Activated CD4-positive, alpha-beta memory T cell treated with anti-CD3 and anti-CD28 coated beads for 36 hours (primary cell): ENCODE data around the gene OTOS. TPM values are rescaled to one million over a fixed set of nuclear protein-coding genes. Genes with fewer than 3 reads are reported as not detected.

Source experiments
- CTCF ChIA-PET: fragments of 350-600 bp; sonication (Branson Sonifier 250); formaldehyde crosslinking; loops from one replicate; lab custom pipeline; 2021; ENCODE audit warnings: antibody characterized with exemption, inconsistent platforms; lab: Charles Lee
- POLR2A ChIA-PET: fragments of 350-600 bp; sonication (Branson Sonifier 250); formaldehyde crosslinking; loops from one replicate; lab custom pipeline; 2021; ENCODE audit warnings: antibody characterized with exemption; lab: Charles Lee
- DNase-seq: peaks from one replicate; pipeline ENCODE4 v3.0.0-alpha.2; 2020
- H3K27ac Mint-ChIP-seq: one replicate; pipeline ENCODE4 v1.8.0; 2021; ENCODE audit warnings: mixed read lengths
- H3K27me3 Mint-ChIP-seq: one replicate; pipeline ENCODE4 v1.8.0; 2021; ENCODE audit warnings: mixed read lengths
- H3K36me3 Mint-ChIP-seq: one replicate; pipeline ENCODE4 v1.8.0; 2021; ENCODE audit warnings: mixed read lengths
- H3K4me1 Mint-ChIP-seq: one replicate; pipeline ENCODE4 v1.8.0; 2021; ENCODE audit warnings: low read depth, mixed read lengths
- H3K4me3 Mint-ChIP-seq: one replicate; pipeline ENCODE4 v1.8.0; 2021; ENCODE audit warnings: mild to moderate bottlenecking, mixed read lengths
- H3K9me3 Mint-ChIP-seq: one replicate; pipeline ENCODE4 v1.8.0; 2021; ENCODE audit warnings: mixed read lengths
- intact Hi-C: fragments of 100-400 bp; cut with micrococcal nuclease; formaldehyde crosslinking; loops from one replicate; pipeline ENCODE4 v1.15.1; 2023
- total RNA-seq, 2 experiments: library from RNA; stranded (reverse); gene quantifications; one replicate each; pipeline ENCODE4 v1.2.3, GENCODE V29; 2021

The OTOS gene
- total RNA-seq, 2 experiments from 2014 or later, result not detected

DNA sequence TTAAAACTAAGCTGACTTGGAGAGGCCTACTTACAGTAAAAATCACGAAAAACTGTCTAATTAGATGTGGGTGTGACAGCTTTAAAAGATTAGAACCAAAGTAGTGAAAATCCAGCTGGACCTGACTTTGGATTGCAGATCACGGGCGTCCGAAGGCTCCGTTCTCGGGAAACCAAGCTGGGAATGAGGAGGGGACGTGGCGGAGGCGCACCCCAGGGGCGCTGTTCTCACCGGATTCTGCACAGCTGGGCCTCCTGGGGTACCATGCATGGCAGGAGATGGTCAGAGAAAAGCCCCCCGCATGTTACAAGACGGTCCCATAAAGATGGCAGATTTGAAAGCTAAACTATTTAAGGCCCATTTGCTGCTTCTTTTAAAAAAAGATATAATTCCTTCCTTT is 5.0 kb upstream of the OTOS start:
- intact Hi-C loops, result no loop called here

DNA sequence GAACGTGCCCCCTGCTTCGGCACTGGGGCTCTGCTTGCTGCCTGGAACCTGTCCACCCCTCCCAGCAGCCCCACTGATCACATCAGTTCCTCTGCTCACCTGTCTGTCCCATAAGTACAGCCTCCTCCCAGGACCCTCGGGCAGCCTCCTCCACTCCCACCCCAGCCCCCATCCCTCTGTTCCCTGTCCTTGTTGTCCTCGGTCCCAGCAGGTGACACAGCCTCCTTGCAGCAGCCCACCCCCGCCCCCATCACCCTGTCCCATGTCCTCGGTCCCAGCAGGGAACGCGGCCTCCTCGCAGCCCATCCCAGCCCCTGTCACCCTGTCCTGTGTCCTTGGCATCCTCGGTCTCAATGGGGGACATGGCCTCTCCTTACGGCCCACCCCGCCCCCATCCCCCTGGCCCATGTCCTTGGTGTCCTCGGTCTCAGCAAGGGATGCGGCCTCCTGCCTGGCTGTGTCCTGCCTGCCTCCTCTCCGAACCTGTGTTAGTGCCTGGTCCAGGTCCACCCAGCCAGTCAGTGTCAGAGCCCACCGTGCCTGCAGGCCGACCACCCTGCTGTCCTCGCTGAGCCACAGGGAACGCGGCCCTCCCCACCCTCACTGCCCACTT is 4.3 kb upstream of the OTOS start:
- Mint-ChIP-seq H3K4me1 (no peaks in the 10 kb centered on the region), H3K9me3 (peaks cover 5% of the 10 kb centered on the region), H3K36me3 (no peaks in the 10 kb centered on the region), H3K27ac (no peak overlapping the region), H3K4me3 (no peak overlapping the region), H3K27me3 (peaks cover 5% of the 10 kb centered on the region)
- DNase-seq, result no peak
- ChIA-PET POLR2A (no interaction called here), CTCF (interaction anchor here (0.8 to 9.5 kb wide), 9 partner anchors 30 to 123 kb away, joined by 3 to 172 read pairs (median 6); no protein-coding TSS in a partner anchor)
- intact Hi-C loops, result no loop called here

More for the DNA sequence above, 5.0 kb upstream of the OTOS start:
- Mint-ChIP-seq H3K27me3 (peaks cover 7% of the 10 kb centered on the region), H3K4me1 (no peaks in the 10 kb centered on the region), H3K9me3 (peaks cover 5% of the 10 kb centered on the region), H3K4me3 (no peak overlapping the region), H3K27ac (no peak overlapping the region), H3K36me3 (no peaks in the 10 kb centered on the region)
- POLR2A ChIA-PET, result no interaction called here
- no peak for DNase-seq
- CTCF ChIA-PET, result interaction anchor here (1.2 to 9.5 kb wide), 4 partner anchors 80 to 123 kb away, joined by 6 to 172 read pairs (median 16); no protein-coding TSS in a partner anchor

DNA sequence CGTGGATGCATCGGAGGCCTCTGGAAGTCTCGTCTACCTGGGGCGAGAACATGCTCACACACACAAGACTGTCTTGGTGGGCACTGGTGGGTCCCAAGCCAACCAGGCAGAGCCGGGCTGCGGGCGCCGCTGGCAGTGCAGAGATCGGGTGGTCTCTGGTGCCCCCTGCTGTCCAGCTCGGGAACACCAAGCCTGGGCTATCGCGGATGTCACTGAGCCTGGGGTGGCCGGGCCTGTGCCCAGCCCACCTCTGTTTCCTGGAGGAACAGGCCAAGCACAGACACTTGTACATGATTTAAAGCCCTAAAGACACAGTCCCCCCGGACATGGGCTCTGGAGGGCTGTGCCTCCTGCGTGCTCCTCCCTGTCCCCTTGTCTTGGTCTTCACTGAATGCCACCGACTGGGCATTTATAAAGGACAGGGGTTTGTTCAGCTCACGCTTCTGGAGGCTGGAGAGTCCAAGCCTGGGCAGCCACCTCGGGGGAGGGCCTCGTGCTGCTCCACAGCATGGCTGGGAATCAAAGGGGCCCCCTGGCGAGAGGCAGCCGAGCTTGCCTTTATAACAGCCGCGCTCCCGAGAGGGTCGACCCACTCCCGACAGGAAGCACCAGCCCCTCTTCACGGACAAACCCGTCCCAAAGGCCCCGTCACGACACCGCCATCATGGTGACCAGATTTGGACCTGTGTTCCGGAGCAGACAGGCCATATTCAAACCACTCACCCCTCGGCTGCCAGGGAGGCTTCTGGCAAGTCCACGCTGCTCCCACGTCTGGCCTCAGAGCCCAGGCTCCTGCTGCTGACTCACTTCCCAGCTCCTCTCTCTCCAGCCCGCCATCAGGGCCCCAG is 3.6 kb upstream of the OTOS start:
- Mint-ChIP-seq H3K9me3 (peaks cover 5% of the 10 kb centered on the region), H3K4me1 (no peaks in the 10 kb centered on the region), H3K36me3 (no peaks in the 10 kb centered on the region), H3K27me3 (peaks cover 5% of the 10 kb centered on the region), H3K27ac (no peak overlapping the region), H3K4me3 (no peak overlapping the region)
- intact Hi-C loops, result loop anchor here (1.0 to 2.0 kb wide), 2 partner anchors 83 to 209 kb away; no protein-coding TSS in a partner anchor
- POLR2A ChIA-PET, result no interaction called here
- CTCF ChIA-PET, result interaction anchor here (0.6 to 9.5 kb wide), 19 partner anchors 8 to 257 kb away, joined by 3 to 172 read pairs (median 4); partner anchors contain the start of gene OR6B3
- DNase-seq, result peak; percentile 84

DNA sequence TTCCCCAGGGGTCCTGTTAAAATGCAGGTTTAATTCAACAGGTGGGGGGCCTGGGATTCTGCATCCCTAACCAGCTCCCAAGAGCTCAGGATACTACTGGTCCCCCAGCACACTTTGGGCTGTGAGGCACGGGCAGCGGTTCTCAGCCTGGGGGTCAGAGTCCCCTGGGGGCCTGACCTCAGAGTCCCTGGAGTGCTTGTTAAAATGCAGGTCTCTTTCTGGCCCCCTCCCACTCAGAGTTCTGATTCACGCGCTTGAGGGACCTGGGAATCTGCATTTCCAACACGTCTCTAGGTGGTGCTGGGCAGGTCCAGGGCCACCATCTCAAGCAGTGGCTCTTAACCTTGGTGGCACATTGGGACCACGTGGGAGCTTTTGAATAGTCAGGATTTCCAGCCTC is 2.8 kb upstream of the OTOS start:
- DNase-seq, result no peak
- Mint-ChIP-seq H3K27me3 (peaks cover 5% of the 10 kb centered on the region), H3K4me1 (no peaks in the 10 kb centered on the region), H3K27ac (no peak overlapping the region), H3K9me3 (peaks cover 5% of the 10 kb centered on the region), H3K4me3 (no peak overlapping the region), H3K36me3 (no peaks in the 10 kb centered on the region)
- ChIA-PET CTCF (interaction anchor here (0.6 to 9.5 kb wide), 15 partner anchors 9 to 1054 kb away, joined by 3 to 172 read pairs (median 3); partner anchors contain the start of gene OR6B3), POLR2A (no interaction called here)
- intact Hi-C loops, result loop anchor here (1.0 to 2.0 kb wide), 2 partner anchors 82 to 208 kb away; no protein-coding TSS in a partner anchor

DNA sequence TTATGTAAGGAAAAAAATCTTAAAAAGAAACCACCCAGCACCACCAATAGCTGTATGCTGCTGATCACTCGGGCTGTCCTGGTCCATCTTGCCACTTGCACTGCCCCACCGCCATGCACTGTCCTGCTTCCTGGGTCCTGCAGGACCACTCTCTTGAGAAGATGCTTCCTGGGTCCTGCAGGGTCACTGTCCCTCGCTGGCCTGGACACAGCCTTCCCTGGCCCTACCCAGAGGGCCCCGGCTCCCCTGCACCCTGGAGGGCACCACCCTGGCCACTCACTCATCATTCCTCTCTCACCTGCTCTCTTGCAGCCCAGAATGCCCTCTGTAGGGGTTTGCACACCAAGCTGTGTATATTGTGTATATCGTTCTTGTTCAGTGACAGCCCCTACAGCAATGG is 2.4 kb upstream of the OTOS start:
- Mint-ChIP-seq H3K27ac (no peak overlapping the region), H3K4me1 (no peaks in the 10 kb centered on the region), H3K27me3 (peaks cover 5% of the 10 kb centered on the region), H3K4me3 (no peak overlapping the region), H3K36me3 (no peaks in the 10 kb centered on the region), H3K9me3 (peaks cover 5% of the 10 kb centered on the region)
- no peak for DNase-seq
- ChIA-PET CTCF (interaction anchor here (0.6 to 9.5 kb wide), 13 partner anchors 14 to 1053 kb away, joined by 3 to 172 read pairs (median 4); partner anchors contain the start of gene OR6B3), POLR2A (no interaction called here)
- intact Hi-C loops, result loop anchor here (1.0 to 2.0 kb wide), 2 partner anchors 82 to 208 kb away; no protein-coding TSS in a partner anchor

DNA sequence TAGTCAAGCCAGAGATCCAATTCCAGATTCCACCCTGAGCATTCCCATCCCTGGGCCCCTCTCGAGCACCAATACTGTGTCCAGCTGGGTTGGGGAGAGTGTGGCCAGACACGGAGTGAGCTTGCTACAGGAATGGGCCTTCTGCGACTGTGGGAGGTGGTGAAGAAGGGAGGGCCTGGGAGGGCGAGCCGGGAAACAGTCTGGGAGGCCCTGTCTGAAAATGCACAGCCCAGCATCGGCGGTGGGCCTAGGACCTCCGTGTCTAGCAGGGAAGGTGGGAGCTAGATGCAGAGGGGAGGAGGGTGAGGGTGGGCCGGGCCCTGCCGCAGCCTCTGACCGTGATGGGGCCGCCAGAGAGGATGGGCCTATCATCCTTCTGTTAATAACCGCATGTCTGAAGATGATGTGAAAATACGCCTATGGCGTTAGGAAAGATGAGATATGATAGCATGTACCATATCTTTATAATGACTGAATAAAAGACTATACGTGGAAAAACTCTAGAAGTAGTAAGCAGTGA is 1.9 kb upstream of the OTOS start:
- Mint-ChIP-seq H3K4me3 (no peak overlapping the region), H3K4me1 (peaks cover under 1% of the 10 kb centered on the region), H3K9me3 (peaks cover 5% of the 10 kb centered on the region), H3K27ac (no peak overlapping the region), H3K36me3 (no peaks in the 10 kb centered on the region), H3K27me3 (peaks cover 5% of the 10 kb centered on the region)
- intact Hi-C loops, result loop anchor here (2.0 kb wide), 1 partner anchor 208 kb away; no protein-coding TSS in a partner anchor
- no peak for DNase-seq
- CTCF ChIA-PET, result interaction anchor here (0.6 to 9.5 kb wide), 5 partner anchors 17 to 1053 kb away, joined by 3 to 172 read pairs (median 3); no protein-coding TSS in a partner anchor
- POLR2A ChIA-PET, result no interaction called here

DNA sequence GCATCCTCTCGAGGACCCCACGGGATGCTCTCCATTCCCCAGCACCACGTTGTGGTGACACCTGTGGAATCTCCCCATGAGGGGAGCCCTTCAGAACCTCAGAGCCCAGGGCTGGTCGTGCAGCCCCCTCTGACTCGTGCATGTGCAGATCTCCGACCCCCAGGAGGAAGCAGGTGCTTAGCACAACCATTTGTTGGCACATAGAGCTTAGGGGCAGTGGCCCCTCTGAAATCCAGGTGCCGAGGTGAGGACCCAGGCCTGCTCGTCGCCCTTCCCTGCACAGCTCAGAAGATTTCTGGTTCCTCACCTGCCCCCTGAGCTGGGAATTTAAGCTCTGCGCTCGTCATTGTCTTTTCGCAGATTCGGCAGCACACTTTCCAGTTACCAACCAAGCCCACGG is 1.3 kb upstream of the OTOS start:
- DNase-seq, result no peak
- H3K4me3 Mint-ChIP-seq, result no peak overlapping the region
- no peak overlapping the region for H3K27ac Mint-ChIP-seq
- POLR2A ChIA-PET, result no interaction called here
- H3K27me3 Mint-ChIP-seq, result peaks cover 5% of the 10 kb centered on the region
- intact Hi-C loops, result loop anchor here (2.0 kb wide), 1 partner anchor 207 kb away; no protein-coding TSS in a partner anchor
- H3K36me3 Mint-ChIP-seq, result no peaks in the 10 kb centered on the region
- H3K9me3 Mint-ChIP-seq, result no peaks in the 10 kb centered on the region
- H3K4me1 Mint-ChIP-seq, result peaks cover 6% of the 10 kb centered on the region
- CTCF ChIA-PET, result interaction anchor here (0.9 to 9.5 kb wide), 2 partner anchors 75 to 82 kb away, joined by 3 to 172 read pairs; no protein-coding TSS in a partner anchor

DNA sequence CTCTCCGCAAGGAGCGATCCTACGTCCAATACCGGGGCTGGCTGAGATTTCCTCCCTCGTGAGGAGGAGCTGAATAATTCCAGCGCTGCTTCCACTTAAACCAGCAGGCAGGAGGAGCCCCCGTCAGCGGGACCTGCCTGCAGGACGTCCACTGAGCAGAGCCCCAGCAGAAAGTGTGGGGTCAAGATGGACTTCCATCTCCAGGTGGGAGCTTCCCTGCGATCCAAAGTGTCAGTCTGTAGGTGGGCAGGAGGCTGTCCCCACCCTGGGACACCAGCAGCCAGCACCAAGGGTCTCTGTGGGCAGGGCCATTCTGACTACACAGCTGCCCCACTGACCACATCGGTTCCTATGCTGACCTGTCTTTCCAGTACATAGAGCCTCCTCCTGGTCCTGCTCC is 462 bp upstream of the OTOS start:
- H3K9me3 Mint-ChIP-seq, result no peaks in the 10 kb centered on the region
- intact Hi-C loops, result no loop called here
- peaks cover 5% of the 10 kb centered on the region for H3K27me3 Mint-ChIP-seq
- H3K4me3 Mint-ChIP-seq, result no peak overlapping the region
- no peaks in the 10 kb centered on the region for H3K36me3 Mint-ChIP-seq
- H3K4me1 Mint-ChIP-seq, result peaks cover 6% of the 10 kb centered on the region
- no peak for DNase-seq
- ChIA-PET POLR2A (no interaction called here), CTCF (interaction anchor here (9.5 kb wide), 1 partner anchor 81 kb away, joined by 172 read pairs; no protein-coding TSS in a partner anchor)
- H3K27ac Mint-ChIP-seq, result no peak overlapping the region

DNA sequence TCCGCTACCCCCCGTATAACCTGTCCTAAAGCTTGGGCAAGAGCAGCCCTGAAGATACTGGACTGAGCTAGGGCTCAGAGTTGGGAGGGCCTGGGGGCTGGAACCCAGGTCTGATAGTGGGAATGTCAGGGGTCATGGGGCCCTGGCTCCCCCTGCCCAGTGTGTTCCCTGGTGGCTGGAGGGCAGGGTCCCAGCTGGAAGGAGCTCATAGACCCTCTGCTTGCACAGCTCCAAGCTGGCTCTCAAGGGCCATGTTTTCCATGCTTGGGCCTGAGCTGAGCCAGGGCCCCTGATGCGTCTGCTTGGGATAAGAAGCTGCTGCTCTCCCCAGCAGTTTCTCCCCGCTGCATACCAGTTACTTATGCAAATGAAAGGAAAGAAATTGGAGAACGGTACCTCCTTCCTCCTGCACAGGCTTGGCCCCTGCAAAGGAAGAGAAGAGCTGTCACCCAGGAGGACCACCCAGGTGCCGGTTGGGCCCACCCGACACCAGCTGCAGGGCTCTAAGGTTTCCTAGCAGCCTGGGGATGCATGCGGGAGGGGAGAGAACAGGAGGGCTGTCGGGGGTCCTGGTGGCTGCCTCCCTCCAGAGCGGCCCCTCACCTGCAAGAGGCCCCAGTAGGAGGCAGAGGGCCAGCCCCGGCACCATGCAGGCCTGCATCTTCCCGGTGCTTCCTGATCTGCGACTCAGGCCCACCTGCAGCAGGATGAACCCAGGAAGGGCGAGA is 628 bp downstream of the OTOS start:
- Mint-ChIP-seq H3K9me3 (no peaks in the 10 kb centered on the region), H3K36me3 (peaks cover 2% of the 10 kb centered on the region), H3K4me3 (no peak overlapping the region), H3K27ac (no peak overlapping the region), H3K4me1 (peaks cover 14% of the 10 kb centered on the region), H3K27me3 (peaks cover 5% of the 10 kb centered on the region)
- DNase-seq, result peak; percentile 1
- intact Hi-C loops, result loop anchor here (10.0 kb wide), 1 partner anchor 425 kb away; the partner anchor contains the start of genes DUSP28 and RNPEPL1
- ChIA-PET POLR2A (no interaction called here), CTCF (interaction anchor here (1.0 to 9.5 kb wide), 2 partner anchors 80 to 115 kb away, joined by 3 to 172 read pairs; partner anchors contain the start of gene NDUFA10)

DNA sequence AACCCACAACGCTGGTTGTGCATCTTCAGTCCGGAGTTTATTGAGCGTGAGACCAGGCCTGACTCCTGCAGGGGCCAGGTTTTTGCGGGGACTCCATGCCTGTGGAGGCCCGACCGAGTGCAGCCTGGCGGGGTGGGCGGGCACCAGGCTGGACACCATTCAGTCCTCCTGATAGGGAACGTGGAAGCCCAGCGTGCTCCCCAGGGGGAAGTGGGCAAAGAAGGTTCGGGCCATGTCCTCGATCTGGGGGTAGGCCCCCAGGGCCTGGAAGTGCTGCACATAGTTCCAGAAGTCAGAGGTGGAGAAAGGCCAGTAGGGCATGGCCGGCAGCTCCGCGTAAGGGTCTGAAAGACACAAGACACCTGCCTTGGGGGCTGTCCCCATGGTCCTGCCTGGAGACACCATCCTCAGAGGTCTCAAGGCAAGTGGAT is 1.4 kb downstream of the OTOS start:
- ChIA-PET CTCF (interaction anchor here (9.5 kb wide), 1 partner anchor 79 kb away, joined by 172 read pairs; no protein-coding TSS in a partner anchor), POLR2A (interaction anchor here (0.9 kb wide), 1 partner anchor 113 kb away, joined by 3 read pairs; no protein-coding TSS in a partner anchor)
- intact Hi-C loops, result loop anchor here (10.0 kb wide), 1 partner anchor 426 kb away; the partner anchor contains the start of genes DUSP28 and RNPEPL1
- H3K27ac Mint-ChIP-seq, result no peak overlapping the region
- no peak overlapping the region for H3K4me3 Mint-ChIP-seq
- DNase-seq, result peak; percentile 7
- peaks cover 22% of the 10 kb centered on the region for H3K4me1 Mint-ChIP-seq
- H3K36me3 Mint-ChIP-seq, result peaks cover 4% of the 10 kb centered on the region
- peaks cover 5% of the 10 kb centered on the region for H3K27me3 Mint-ChIP-seq
- H3K9me3 Mint-ChIP-seq, result no peaks in the 10 kb centered on the region
